Adrenal gland (tissue), 5 donors: ENCODE results near the gene COPZ1.

Source experiments
- POLR2A ChIP-seq, 2 donors: fragments of 450-650 bp; IDR thresholded peaks; one replicate each; pipeline ENCODE4 v1.6.1; 2017; ENCODE audit warnings: antibody characterized with exemption in 2 of 2, mild to moderate bottlenecking in 2 of 2, moderate library complexity in 1 of 2
- TF ChIP-seq, protein P1 (sequence below), 6 experiments: fragments of 450-650 bp in 4 of 6; fragments of 200-600 bp in 2 of 6; sonication (generic) in 1 of 6; IDR thresholded peaks; 1 replicate in 5 of 6; 2 replicates in 1 of 6; pipeline versions ENCODE4 v1.5.1 to v1.8.0; 2016 to 2021; ENCODE audit warnings: antibody characterized with exemption in 6 of 6, mild to moderate bottlenecking in 2 of 6, moderate library complexity in 1 of 6
- donor health status: DM: no; HTN: no; CAD: no.

DNA sequence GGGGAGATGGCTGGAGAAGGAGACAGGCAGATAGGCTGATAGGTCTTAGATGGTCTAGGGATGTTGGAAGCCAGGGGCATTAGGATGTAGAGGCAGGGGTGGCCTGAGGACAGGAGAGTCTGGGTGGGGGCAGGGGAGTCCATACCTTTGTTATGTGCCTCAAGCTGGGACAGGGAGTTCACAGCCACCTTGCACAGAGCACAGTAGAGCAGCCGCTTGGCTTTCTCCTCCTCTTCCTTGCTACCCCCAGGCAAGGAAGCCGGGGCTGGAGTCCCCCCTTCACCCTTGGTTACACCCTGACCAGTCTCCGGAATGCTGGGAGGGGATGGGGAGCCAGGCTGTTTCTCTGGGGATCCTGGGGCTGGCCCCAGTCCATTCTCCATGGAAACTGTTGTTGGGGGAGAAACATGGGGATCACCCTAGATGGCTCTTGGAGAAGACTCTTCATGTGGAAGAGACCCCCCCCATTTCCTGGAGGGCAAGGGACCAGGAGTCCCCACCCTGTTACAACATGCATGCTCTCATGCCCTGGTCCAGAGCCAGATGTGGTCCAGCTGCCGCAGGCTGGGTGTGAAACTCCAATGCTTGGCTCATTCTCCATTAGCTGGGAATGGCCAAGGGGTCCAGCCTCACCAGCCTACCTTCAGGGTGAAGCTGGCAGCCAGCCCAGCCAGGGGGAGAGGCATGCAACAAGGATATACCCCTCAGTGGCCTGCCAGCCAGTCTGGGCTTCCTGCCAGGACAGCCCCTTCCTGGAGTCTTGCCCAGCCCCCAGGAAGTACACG is 46.6 kb downstream of the COPZ1 start:
- TF ChIP-seq, protein P1, sequence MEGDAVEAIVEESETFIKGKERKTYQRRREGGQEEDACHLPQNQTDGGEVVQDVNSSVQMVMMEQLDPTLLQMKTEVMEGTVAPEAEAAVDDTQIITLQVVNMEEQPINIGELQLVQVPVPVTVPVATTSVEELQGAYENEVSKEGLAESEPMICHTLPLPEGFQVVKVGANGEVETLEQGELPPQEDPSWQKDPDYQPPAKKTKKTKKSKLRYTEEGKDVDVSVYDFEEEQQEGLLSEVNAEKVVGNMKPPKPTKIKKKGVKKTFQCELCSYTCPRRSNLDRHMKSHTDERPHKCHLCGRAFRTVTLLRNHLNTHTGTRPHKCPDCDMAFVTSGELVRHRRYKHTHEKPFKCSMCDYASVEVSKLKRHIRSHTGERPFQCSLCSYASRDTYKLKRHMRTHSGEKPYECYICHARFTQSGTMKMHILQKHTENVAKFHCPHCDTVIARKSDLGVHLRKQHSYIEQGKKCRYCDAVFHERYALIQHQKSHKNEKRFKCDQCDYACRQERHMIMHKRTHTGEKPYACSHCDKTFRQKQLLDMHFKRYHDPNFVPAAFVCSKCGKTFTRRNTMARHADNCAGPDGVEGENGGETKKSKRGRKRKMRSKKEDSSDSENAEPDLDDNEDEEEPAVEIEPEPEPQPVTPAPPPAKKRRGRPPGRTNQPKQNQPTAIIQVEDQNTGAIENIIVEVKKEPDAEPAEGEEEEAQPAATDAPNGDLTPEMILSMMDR (IDR thresholded peaks at IDR 0.05), result no peak
- TF ChIP-seq POLR2A (IDR thresholded peaks at IDR 0.05), result no peak
